Motor neuron (in vitro differentiated cells): ENCODE results near the gene GRIN2C. TPM values are rescaled to one million over a fixed set of nuclear protein-coding genes. Genes with fewer than 3 reads are reported as not detected.

Experiments used
- ATAC-seq, 8 experiments: fragments of 200-7000 bp; cut with Tn5 transposase; replicated peaks in 6 of 8; 2 replicates each; pipeline ENCODE4 v1.8.0; 2021; ENCODE audit warnings: mild to moderate bottlenecking in 8 of 8, moderate library complexity in 8 of 8
- H3K27ac ChIP-seq, 2 donors: fragments of 250-450 bp; sonication (Bioruptor Pico); 2 replicates each; pipeline ENCODE4 v1.9.0; 2021; ENCODE audit warnings: antibody characterized with exemption in 2 of 2, mild to moderate bottlenecking in 2 of 2, moderate library complexity in 1 of 2
- H3K4me1 ChIP-seq, 2 donors: fragments of 250-450 bp; sonication (Bioruptor Pico); replicated peaks in 1 of 2; 2 replicates each; pipeline ENCODE4 v1.6.1; 2021; ENCODE audit warnings: antibody characterized with exemption in 2 of 2, mild to moderate bottlenecking in 2 of 2, moderate library complexity in 1 of 2
- H3K4me3 ChIP-seq, 5 donors: fragments of 250-450 bp; sonication (Bioruptor Pico); 2 replicates each; pipeline ENCODE4 v1.9.0; 2021; ENCODE audit warnings: antibody characterized with exemption in 5 of 5, mild to moderate bottlenecking in 5 of 5, moderate library complexity in 4 of 5
- WGBS, 10 experiments: fragments of 450-650 bp; shearing (Covaris generic); methylation state at CpG; one replicate each; pipeline ENCODE4 v1.0.0; 2022; 5-methylcytosine and 5-hydroxymethylcytosine counted together
- in situ Hi-C, 9 experiments: fragments of 400-800 bp; cut with MboI; loops; one replicate each; pipeline ENCODE4 v1.15.0; 2021; ENCODE audit warnings: low sequenced_read_pairs in 9 of 9, low pct_unique_long_range_greater_than_20kb in 2 of 9; ENCODE audit not compliant: unreplicated experiment in 9 of 9
- total RNA-seq, 8 experiments: library from RNA; unstranded; fragments of 300-600 nt; gene quantifications; 2 replicates each; pipeline versions ENCODE4 v1.2.3 to v1.2.4, GENCODE V29; 2022

Gene GRIN2C
- total RNA-seq, 8 experiments from 2014 or later = 0.15 to 1.0 (median 0.30) TPM

DNA sequence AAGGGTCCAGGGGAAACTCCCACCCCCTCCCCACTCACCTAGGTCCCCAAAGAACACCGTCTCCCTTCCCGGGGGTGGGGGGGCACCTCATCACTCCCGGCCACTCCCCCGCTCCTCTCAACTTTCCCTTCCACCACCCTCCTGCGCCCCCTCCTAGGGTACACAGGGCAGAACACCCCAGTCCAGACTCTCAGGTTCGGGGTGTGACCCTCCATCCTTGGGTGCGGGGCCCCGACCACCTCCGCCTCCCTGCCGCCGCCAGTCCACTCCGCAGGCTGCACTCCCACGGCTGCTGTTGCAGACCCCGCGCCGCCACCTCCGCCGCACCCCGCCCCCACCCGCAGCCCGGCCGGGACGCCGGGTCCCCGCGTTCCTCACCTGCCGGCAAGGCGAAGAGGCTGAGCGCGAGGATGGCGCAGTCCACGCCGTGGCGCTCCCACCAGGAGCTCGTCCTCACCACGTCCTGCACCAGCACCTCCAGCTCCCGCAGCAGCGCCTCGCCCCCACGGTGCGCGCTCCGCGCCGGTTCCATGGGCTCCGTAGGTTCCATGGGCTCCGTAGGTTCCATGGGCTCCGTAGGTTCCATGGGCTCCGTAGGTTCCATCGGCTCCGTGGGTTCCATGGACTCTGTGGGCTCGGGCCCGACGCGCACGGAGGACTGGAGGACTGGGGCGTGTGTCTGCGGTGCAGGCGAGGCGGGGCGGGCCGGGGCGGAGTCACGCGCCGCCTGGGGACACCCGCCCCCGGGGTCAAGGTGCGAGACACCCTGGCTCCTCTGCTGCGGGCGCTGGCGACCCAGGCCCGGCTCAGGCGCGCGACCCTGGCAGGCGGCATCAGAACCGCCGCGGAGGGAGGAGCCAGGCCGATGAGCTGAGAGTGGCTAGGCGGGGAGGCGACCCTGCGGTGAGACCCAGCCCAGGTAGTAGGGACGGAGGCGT is 33.6 kb upstream of the GRIN2C start, which contains the start of gene FADS6:
FADS6 (minus strand) TSS at position 660 of the 938 bp plus-strand sequence; CDS start at position 622, 38 bp downstream.
- in situ Hi-C loops = no loop called here
- H3K27ac ChIP-seq = no peak within 1 kb of the TSS

DNA sequence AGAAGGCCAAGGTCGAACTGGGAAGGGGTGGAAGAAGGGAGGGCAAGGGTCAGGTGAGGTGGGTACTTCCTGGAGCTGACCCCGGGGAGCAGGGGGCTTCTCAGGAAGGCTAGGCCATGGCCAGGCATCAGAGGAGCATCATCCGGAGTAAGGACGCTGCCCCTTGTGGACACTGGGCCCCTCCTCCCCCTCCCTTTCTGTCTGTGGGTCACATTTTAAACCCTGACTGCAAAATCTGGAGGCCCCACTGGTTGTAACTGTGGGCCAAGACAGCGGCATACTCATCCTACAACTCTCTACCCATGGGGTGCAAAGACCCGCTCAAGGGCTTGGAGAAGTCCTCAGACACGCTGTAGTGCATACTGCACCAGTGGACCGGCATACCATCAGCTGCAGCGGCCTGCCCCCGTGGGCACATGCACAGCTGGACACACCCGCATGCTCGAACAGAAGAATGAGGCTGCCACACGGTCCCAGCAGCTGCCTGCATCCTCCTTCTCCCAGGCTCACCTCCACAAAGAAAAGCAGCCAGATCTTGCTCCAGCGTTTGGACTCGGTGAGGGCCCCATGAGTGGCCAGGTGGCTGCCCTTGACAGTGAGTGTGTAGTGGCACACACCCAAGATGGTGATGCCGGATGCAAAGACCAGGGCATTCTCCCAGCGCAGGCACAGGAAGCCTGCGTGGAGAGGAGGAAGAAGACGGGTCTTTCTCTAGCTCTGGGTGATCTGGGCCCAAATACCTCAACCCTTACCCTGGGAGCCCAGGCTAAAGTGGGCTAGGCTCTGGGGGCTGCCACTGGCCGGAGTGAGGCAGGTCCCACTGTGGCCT is 32.5 kb upstream of the GRIN2C start:
- H3K4me1 ChIP-seq = peaks cover 0 to 4% of the 10 kb centered on the region in 2 donors
- peak in 2 of 8 experiments; percentile 9 to 30 for ATAC-seq
- H3K4me3 ChIP-seq = no peak overlapping the region
- in situ Hi-C loops = no loop called here
- H3K27ac ChIP-seq = no peak overlapping the region
- WGBS, 10 experiments = 35 to 90% (median 63%) methylated on average over 1 to 10 of the region's 20 CpGs; no CpG with 5 or more reads in 5 of the 10 experiments

More for the DNA sequence above, 33.6 kb upstream of the GRIN2C start, which contains the start of gene FADS6:
- H3K4me1 ChIP-seq = peaks cover 0 to 4% of the 10 kb centered on the region in 2 donors
- 0 to 2% methylated on average over 2 to 17 of the region's 86 CpGs; no CpG with 5 or more reads in 8 of the 10 experiments for WGBS, 10 experiments
- H3K4me3 ChIP-seq = peak within 1 kb of the TSS; percentile 11 to 24 (median 21)
- ATAC-seq = peak; percentile 38 to 69 (median 56)

DNA sequence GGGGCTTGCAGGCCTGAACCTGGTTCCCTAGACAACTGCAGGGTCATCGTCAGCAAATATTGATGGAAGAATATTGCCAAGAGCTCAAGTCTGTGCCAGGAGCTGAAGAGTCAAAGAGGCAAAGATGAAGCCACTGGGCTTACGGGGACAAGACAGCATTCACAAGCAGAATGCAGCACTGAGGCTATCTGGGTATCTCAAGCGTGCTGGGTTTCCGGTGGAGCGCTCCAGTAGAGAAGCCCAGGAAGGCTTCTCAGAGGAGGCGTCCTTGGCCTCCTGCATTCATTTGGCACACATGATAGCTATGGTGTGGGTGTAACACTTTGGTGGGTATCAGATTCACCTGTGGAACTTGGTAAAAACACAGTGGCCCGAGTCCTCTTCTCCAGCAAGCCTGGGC is 30.9 kb upstream of the GRIN2C start:
- ATAC-seq = no peak
- 40 to 100% (median 85%) methylated on average over 1 to 7 of the region's 7 CpGs; no CpG with 5 or more reads in 1 of the 10 experiments for WGBS, 10 experiments
- Histone ChIP-seq H3K4me1 (peaks cover 0 to 4% of the 10 kb centered on the region in 2 donors), H3K4me3 (no peak overlapping the region), H3K27ac (no peak overlapping the region)
- in situ Hi-C loops = no loop called here

DNA sequence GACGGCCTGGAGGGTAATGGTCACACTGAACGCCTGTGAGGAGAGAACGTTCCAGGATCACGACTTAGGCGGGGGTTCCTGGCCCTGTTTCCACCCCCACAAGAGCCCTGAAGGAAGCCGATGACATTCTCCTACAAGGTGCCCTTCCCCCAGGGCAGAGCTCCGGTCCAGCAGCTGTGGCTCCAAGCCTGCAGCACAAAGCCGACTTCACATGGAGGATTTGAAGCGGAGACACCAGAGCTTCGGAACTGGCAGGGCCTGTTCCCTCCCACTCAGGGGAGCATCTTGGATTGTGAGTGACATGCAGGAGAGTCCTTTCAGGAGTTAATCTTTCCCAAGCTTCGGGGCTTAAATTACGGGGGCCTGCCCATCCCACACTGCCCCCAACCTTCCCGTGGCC is 28.8 kb upstream of the GRIN2C start:
- Histone ChIP-seq H3K4me1 (peaks cover 0 to 4% of the 10 kb centered on the region in 2 donors), H3K27ac (no peak overlapping the region), H3K4me3 (no peak overlapping the region)
- WGBS, 10 experiments = 17 to 84% (median 75%) methylated on average over 2 to 8 of the region's 13 CpGs; no CpG with 5 or more reads in 4 of the 10 experiments
- in situ Hi-C loops = no loop called here
- no peak for ATAC-seq

DNA sequence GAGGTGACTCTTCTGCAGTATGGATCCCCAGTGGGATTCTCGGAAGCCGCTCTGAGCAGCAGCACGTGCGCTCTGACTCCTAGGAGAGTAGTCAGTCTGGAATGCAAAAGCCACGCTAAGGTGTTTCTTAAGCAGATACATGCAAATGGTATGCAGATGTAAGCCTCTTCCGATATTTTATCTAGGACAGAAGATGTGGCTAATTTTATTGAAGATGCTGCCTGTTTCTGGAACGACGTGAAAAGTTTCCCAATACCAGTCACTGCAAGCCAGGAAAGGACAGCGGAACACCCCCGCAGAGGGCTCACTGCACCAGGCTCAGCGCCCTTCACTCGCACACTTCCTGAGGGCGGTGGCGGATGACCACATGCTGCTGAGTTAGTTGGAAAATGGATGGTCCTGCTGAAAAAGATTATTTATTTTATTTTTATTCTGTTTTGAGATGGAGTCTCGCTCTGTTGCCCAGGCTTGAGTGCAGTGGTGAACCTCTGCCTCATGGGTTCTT is 23.6 kb upstream of the GRIN2C start:
- Histone ChIP-seq H3K27ac (no peak overlapping the region), H3K4me3 (no peak overlapping the region), H3K4me1 (no peaks in the 10 kb centered on the region)
- in situ Hi-C loops = no loop called here
- 29 to 90% (median 55%) methylated on average over 2 to 12 of the region's 15 CpGs; no CpG with 5 or more reads in 3 of the 10 experiments for WGBS, 10 experiments
- no peak for ATAC-seq

DNA sequence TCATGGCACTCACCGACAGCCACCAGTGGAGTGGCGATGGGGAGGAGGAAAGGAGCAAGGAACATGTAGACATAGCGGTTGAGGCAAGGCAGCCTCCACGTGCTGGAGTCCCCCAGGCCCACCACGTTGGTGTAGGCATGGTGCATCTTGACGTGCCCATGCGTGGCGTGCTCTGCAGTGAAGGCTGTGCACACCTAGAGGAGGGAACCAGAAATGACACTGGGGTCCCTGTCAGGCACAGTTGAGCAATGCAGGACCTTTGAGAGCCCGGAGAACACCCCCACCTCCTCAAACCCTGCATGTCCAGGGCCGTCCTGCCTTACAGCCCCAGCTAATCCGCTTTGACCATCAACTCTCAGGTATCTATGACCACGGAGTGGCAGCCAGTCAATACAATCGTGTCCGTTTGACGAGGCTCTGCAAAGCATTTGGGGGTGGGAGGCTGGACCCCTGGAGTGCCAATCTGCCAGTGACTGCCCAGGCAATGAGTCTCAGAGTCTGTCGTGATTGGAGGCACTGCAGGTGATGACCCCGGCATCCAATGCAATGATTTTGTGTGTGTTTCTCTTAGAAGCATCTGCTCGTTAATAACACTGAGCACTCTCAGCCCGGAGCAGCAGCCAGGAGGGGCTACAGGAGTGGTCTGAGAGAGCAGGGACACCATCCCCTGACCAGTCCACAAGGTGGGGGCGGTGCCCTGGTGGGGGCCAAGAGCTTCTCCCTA is 23.0 kb upstream of the GRIN2C start:
- no peak overlapping the region for H3K27ac ChIP-seq
- in situ Hi-C loops = no loop called here
- H3K4me1 ChIP-seq = no peaks in the 10 kb centered on the region
- ATAC-seq = peak in 3 of 8 experiments; percentile 23 to 36 (median 26)
- H3K4me3 ChIP-seq = no peak overlapping the region
- WGBS, 10 experiments = 60 to 93% (median 80%) methylated on average over 1 to 9 of the region's 20 CpGs; no CpG with 5 or more reads in 5 of the 10 experiments

DNA sequence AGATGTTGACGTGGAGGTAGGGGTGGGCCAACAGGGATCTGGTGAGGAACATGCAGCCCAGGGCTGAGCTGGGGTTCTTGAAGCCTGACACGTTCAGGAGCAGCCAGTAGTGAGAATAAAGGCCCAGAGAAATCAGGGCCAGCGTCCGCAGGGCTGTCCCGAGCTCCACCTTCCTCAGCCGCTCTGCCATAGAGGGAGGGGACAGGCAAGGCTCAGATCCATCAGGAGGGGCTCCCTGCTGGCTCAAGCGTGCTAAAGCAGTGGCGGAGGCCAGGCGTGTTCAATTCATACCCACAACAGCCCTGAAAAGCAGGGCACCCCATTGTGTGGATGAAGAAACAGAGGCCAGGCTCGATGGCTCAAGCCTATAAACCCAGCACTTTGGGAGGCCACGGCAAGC is 21.4 kb upstream of the GRIN2C start:
- H3K4me1 ChIP-seq = no peaks in the 10 kb centered on the region
- peak in 1 of 8 experiments; percentile 8 for ATAC-seq
- no peak overlapping the region for H3K4me3 ChIP-seq
- 20 to 100% (median 34%) methylated on average over 1 to 8 of the region's 11 CpGs; no CpG with 5 or more reads in 4 of the 10 experiments for WGBS, 10 experiments
- in situ Hi-C loops = no loop called here
- no peak overlapping the region for H3K27ac ChIP-seq

DNA sequence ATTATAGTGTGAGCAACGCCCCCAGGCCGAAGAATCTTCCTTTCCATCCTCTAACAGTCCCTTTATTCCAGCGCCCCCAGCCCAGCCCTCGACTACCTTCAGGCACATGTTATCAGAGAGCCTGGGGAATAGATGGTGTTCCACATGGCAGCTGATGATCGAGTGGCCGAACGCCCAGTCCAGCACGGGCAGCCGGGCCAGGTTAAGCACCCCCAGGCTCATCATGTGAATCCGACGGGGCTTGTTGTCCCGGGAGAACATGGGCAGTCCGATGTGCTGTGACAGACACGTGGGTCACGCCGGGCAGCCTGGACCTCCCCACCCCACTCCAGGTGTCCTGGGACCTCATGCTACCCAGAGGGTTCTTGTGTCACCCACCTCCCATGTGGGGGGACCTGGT is 19.6 kb upstream of the GRIN2C start:
- in situ Hi-C loops = no loop called here
- ATAC-seq = no peak
- Histone ChIP-seq H3K4me1 (no peaks in the 10 kb centered on the region), H3K27ac (no peak overlapping the region), H3K4me3 (no peak overlapping the region)
- 0 to 86% (median 75%) methylated on average over 1 to 9 of the region's 16 CpGs; no CpG with 5 or more reads in 5 of the 10 experiments for WGBS, 10 experiments

DNA sequence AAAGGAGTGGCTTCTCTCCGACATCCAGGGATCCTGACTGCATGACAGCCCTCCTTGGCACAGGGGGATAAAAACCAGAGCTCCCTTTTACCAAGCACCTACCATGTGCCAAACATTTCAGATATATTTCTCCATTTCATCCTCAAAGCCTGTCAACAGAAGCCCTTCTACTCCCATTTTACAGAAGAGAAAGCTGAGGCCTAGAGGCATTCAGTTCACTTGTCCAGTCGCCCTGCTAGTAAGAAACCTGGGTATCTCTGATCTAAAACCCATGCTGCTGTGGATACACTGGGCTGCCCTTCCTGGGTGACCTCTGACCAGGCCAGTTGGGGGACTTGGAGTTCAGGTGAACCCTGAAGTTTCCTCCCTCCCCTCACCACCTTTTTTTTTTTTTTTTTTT is 19.0 kb upstream of the GRIN2C start:
- 29 to 100% (median 40%) methylated on average over 1 to 2 of the region's 2 CpGs; no CpG with 5 or more reads in 3 of the 10 experiments for WGBS, 10 experiments
- H3K27ac ChIP-seq = no peak overlapping the region
- in situ Hi-C loops = no loop called here
- H3K4me1 ChIP-seq = peaks cover 0 to 4% of the 10 kb centered on the region in 2 donors
- H3K4me3 ChIP-seq = no peak overlapping the region
- ATAC-seq = no peak

DNA sequence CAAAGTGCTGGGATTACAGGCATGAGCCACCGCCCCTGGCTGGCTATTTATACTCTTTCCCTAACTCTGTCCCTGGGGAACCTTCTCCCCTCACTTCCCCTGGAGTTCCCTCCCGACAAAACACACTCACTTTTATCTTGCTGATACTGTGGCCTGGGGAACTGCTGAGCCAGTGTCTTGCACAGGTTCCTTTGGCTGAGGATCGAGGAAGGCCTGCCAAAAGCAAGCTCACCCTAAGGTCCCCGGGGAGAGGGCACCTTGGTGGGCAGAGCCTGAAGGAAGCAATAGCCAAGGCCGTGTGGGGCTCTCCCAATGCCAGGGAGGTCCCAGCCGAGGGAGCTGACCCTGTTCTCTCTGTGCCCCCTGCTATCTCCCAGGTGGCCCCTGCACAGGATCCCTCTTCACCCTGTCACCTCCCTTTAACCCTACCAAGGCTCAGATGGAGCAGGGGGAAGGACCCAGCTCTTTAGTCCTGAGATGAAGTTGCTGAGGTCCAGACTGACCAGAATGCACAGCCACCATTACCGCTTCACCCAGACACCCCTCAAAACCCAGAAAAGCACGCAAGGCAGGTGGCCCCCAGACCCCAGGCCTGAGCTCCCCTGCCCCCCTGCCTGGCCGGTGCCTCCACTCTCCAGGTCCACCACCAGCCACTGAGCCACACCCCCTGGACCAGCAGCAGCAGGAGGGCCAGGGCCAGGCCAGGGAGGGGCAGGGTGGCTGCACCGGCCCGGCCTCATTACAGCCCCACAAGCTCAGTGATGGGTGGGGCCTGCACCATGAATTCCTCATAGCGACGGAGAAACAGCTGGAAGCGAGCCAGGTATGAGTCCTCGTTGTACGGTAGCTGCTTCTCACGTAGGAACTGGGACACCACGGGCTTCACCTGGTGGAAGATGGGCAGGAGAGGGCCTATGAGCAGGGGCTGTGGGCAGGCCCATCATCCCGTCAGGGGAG is 18.2 kb upstream of the GRIN2C start:
- peak in 3 of 8 experiments; percentile 41 to 76 (median 49) for ATAC-seq
- 0 to 67% (median 50%) methylated on average over 1 to 4 of the region's 19 CpGs; no CpG with 5 or more reads in 1 of the 10 experiments for WGBS, 10 experiments
- H3K4me3 ChIP-seq = no peak overlapping the region
- no peak overlapping the region for H3K27ac ChIP-seq
- in situ Hi-C loops = no loop called here
- peaks cover 0 to 4% of the 10 kb centered on the region in 2 donors for H3K4me1 ChIP-seq

DNA sequence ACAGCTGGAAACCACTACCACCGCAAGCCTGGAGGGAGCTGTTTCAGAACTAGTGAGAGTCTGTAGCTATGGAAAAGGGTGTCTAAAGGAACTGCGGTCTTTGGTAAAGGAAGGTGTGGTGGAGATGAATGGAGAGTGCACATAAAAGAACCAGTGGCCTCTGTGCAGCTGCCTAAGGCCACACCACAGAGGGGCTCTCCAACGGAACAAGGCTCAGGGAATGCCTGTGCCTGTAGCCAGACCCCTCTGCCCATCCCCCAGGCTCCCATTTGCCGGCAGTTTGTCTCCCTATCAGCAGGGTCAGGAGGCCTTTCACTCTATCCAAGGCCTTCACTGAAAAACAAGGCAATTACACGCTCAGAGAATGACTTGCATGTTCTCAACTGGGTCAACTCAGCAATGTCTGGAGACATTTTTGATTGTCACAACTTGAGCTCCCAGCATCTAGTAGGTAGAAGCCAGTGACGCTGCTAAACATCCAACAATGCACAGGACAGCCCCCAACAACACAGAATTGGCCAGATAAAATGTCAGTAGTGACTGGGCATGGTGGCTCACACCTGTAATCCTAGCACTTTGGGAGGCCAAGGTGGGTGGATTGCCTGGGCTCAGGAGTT is 16.4 kb upstream of the GRIN2C start:
- no peak for ATAC-seq
- Histone ChIP-seq H3K4me1 (peaks cover 4 to 6% of the 10 kb centered on the region in 2 donors), H3K4me3 (no peak overlapping the region), H3K27ac (no peak overlapping the region)
- in situ Hi-C loops = no loop called here
- WGBS, 10 experiments = 20 to 86% (median 48%) methylated on average over 1 to 4 of the region's 6 CpGs; no CpG with 5 or more reads in 3 of the 10 experiments
